Muscle layer of colon (tissue), 2 donors: ENCODE results near the gene ZNRD2.

ENCODE experiments used
- H3K27ac ChIP-seq: one replicate; pipeline ENCODE4 v1.7.0; 2013; ENCODE audit warnings: low read depth, mild to moderate bottlenecking, low read length, moderate library complexity
- H3K27me3 ChIP-seq, 2 donors: one replicate each; pipeline ENCODE4 v1.7.0; 2013; ENCODE audit warnings: low read length in 2 of 2, mild to moderate bottlenecking in 2 of 2; ENCODE audit not compliant: insufficient read depth in 2 of 2, control insufficient read depth in 1 of 2
- H3K36me3 ChIP-seq: one replicate; pipeline ENCODE4 v1.7.0; 2013; ENCODE audit warnings: mild to moderate bottlenecking, low read length; ENCODE audit not compliant: insufficient read depth
- H3K4me1 ChIP-seq: one replicate; pipeline ENCODE4 v1.7.0; 2013; ENCODE audit warnings: mild to moderate bottlenecking, low read length; ENCODE audit not compliant: insufficient read depth
- H3K4me3 ChIP-seq, 2 donors: one replicate each; pipeline ENCODE4 v1.7.0; 2013; ENCODE audit warnings: low read length in 2 of 2, low read depth in 1 of 2, mild to moderate bottlenecking in 1 of 2, moderate library complexity in 1 of 2
- H3K9ac ChIP-seq: one replicate; pipeline ENCODE4 v1.7.0; 2013; ENCODE audit warnings: low read length
- H3K9me3 ChIP-seq: one replicate; pipeline ENCODE4 v1.7.0; 2013; ENCODE audit warnings: mild to moderate bottlenecking, low read length
- donor health status: abdominal sarcoma.
- donor health status: Adenocarcinoma of cecum.

The ZNRD2 gene

GRCh38 chr11:65572356-65573051 is 2.2 kb downstream of the ZNRD2 start, which contains the start of gene FAM89B:
Gene FAM89B, plus strand, starts transcription at chr11:65572538. Its CDS starts 132 bp downstream, at chr11:65572670.
- peak within 1 kb of the TSS; percentile 95 for H3K27ac ChIP-seq
- H3K4me1 ChIP-seq, result peaks cover 55% of the 10 kb centered on the region
- H3K27me3 ChIP-seq, result no peaks in the 10 kb centered on the region
- H3K9me3 ChIP-seq, result no peaks in the 10 kb centered on the region
- peak within 1 kb of the TSS; percentile 66 to 88 for H3K4me3 ChIP-seq
- peak within 1 kb of the TSS; percentile 6 for H3K9ac ChIP-seq
- H3K36me3 ChIP-seq, result peaks cover 5% of the 10 kb centered on the region

DNA sequence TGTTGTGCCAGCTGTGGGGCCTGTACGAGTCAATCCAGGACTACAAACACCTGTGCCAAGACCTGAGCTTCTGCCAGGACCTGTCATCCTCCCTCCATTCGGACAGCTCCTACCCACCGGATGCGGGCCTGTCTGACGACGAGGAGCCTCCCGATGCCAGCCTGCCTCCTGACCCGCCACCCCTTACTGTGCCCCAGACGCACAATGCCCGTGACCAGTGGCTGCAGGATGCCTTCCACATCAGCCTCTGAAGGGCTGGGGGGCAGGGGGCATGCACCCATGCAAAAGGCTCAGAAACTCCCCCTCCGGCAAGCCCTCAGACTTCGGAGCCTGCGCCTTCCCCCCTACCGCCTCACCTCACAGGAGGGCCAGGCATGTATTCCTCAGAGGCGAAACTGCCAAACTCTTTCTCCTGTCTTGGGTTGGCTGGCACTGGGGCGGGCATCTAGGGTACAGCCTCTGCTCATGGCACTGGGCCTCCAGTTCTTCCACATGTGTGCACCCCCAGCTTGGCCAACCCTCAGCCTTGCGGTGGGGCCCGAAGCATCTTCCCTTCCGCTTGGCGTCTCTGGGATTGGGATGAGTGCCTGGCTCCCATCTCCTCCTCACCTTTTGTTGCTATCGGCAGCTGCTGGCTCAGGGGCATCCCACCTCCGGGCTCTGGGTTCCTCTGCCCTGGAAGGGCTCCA is 3.3 kb downstream of the ZNRD2 start:
- Histone ChIP-seq H3K4me1 (peaks cover 55% of the 10 kb centered on the region), H3K4me3 (peak overlapping the region; percentile 52 to 66), H3K27me3 (no peaks in the 10 kb centered on the region), H3K27ac (peak overlapping the region; percentile 87), H3K9ac (peak overlapping the region; percentile 6), H3K9me3 (no peaks in the 10 kb centered on the region), H3K36me3 (peaks cover 6% of the 10 kb centered on the region)

- Histone ChIP-seq H3K4me3 (peak overlapping the region; percentile 64 to 66), H3K27ac (peak overlapping the region; percentile 96), H3K4me1 (peaks cover 52% of the 10 kb centered on the region), H3K27me3 (no peaks in the 10 kb centered on the region), H3K9me3 (no peaks in the 10 kb centered on the region), H3K36me3 (peaks cover 12% of the 10 kb centered on the region), H3K9ac (peak overlapping the region; percentile 34)
These were observed 4.0 kb downstream of the ZNRD2 start for GRCh38 chr11:65574109-65574810.

DNA sequence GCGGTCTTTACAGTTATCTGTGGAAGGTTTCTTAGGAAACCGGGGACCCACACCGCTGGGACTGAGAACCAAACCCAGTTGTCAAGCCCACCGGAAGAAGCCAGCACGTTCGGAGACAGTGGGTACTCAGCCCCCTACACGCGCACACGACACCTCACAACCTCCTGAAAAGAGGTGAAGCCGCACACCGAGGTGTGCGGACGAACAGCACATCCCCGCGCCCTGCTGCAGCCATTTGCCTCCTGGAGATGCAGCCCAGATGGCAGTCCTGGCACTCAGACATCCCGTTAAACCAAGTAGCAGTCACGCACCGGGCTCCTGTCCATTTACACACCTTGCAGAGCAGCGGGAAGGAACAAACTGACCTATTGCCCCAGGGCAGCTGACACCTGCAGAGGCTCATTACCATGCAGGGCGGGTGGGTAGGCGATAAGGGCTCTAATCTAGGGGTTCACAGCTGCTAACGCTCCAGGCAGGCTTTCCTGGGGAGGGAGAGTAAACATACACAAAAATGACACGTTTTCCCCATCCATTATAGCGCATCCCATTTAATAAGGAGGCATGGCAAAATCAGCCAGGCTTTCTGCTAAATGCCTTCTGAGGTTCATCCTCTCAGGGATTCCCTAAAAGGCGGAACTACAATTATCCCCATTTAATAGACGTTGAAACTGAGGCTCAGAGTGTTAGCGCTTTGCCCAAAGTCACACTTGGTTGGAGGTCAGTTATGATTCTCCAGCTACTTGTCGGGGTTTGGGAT is 4.7 kb downstream of the ZNRD2 start:
- Histone ChIP-seq H3K9ac (peak overlapping the region; percentile 34), H3K27ac (peak overlapping the region; percentile 96), H3K9me3 (no peaks in the 10 kb centered on the region), H3K4me3 (peak overlapping the region; percentile 58 to 64), H3K4me1 (peaks cover 49% of the 10 kb centered on the region), H3K36me3 (peaks cover 19% of the 10 kb centered on the region), H3K27me3 (no peaks in the 10 kb centered on the region)

DNA sequence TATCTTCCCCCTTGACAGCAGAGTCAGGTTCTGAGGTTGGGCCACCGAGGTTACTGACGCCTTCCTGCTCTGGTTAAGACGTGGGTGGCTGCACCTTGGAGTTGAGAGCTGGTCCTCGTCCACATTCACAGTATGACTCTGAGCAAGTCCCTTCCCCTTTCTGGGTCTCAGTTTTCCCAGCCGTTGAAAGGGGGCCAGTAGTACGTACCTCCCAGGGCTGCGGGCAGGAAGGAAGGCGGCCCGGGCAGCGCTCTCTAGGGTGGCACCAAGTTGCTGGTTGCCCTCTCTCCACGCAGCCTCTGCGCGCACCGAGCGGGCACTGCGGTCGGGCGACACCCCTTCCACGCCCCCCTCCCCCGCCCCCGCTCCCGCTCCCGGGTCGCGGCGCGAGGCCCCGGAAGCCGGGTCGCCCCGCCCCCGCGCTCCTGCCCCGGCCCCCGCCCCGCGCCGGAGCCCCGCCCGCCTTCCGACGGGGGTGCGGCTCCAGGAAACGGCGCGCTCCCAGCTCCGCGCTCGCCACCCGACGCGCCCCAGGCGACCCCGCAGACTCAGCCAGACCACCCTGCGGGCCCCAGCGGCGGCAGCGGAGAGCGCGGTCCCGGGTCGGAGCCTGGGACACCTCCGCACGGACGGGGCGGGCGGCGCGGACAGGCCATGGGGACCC is 5.4 kb downstream of the ZNRD2 start, which contains the start of gene EHBP1L1:
TSS of gene EHBP1L1 (plus strand) at position 486 of the 664 bp plus-strand sequence. CDS start 250 bp downstream, outside the sequence.
- peaks cover 26% of the 10 kb centered on the region for H3K36me3 ChIP-seq
- peak within 1 kb of the TSS; percentile 95 for H3K9ac ChIP-seq
- peak within 1 kb of the TSS; percentile 92 to 98 for H3K4me3 ChIP-seq
- H3K27ac ChIP-seq, result peak within 1 kb of the TSS; percentile 96
- H3K9me3 ChIP-seq, result no peaks in the 10 kb centered on the region
- H3K27me3 ChIP-seq, result no peaks in the 10 kb centered on the region
- H3K4me1 ChIP-seq, result peaks cover 49% of the 10 kb centered on the region

- H3K36me3 ChIP-seq, result peaks cover 32% of the 10 kb centered on the region
- H3K9ac ChIP-seq, result peak overlapping the region; percentile 95
- no peaks in the 10 kb centered on the region for H3K9me3 ChIP-seq
- H3K4me3 ChIP-seq, result peak overlapping the region; percentile 92 to 98
- H3K27me3 ChIP-seq, result no peaks in the 10 kb centered on the region
- peaks cover 42% of the 10 kb centered on the region for H3K4me1 ChIP-seq
- H3K27ac ChIP-seq, result peak overlapping the region; percentile 96
These were observed 6.1 kb downstream of the ZNRD2 start for GRCh38 chr11:65576232-65576866.

DNA sequence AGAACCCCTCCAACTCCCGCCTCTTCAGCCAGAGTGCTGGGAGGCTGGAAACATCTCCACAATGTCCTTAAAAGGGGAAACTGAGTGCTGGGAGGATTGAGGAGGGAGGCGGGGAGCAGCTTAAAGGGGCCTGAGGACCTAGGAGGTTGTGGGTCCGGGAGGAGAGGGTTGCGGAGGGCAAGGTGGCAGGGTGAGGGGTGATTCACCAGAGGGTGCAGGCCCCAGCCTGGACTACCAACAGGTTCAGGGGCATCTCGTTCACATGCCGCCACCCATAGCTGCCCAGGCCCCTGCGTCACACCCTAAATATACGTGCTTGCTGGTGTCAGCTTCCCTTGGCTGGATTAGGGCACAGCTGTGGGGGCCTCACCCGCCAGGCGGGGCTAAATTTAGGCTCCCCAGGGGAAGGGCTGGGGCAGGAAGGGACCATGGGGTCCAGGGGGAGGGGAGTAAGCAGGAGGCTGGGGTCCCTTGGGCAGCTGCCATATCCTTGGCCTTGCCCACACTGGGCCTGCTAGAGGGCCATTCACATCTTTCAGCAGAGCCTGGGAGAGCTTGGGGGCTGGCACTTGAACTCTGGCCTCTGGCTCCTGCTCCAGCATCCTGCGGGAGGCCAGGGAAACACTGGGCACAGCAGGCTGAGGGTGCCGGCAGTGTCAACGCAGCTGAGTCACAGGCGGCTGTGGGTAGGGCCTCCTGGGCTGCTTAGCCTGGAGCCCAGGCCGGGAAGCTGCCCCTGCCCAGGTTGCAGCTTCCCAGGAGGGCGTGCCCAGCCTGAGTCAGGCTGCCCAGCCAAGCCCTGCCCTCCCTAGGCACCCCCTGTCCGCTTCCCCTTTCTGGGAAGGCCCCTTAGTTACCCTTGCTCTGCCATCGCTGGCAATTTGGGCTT is 6.8 kb downstream of the ZNRD2 start:
- H3K27ac ChIP-seq, result peak overlapping the region; percentile 96
- H3K9ac ChIP-seq, result peak overlapping the region; percentile 95
- peaks cover 35% of the 10 kb centered on the region for H3K4me1 ChIP-seq
- no peaks in the 10 kb centered on the region for H3K27me3 ChIP-seq
- peaks cover 40% of the 10 kb centered on the region for H3K36me3 ChIP-seq
- peak overlapping the region; percentile 92 to 98 for H3K4me3 ChIP-seq
- no peaks in the 10 kb centered on the region for H3K9me3 ChIP-seq

GRCh38 chr11:65577756-65578109 is 7.5 kb downstream of the ZNRD2 start:
- Histone ChIP-seq H3K9me3 (no peaks in the 10 kb centered on the region), H3K27me3 (no peaks in the 10 kb centered on the region), H3K36me3 (peaks cover 46% of the 10 kb centered on the region), H3K9ac (peak overlapping the region; percentile 95), H3K4me1 (peaks cover 34% of the 10 kb centered on the region), H3K4me3 (peak overlapping the region; percentile 92 to 98), H3K27ac (peak overlapping the region; percentile 96)

- Histone ChIP-seq H3K4me1 (peaks cover 33% of the 10 kb centered on the region), H3K36me3 (peaks cover 50% of the 10 kb centered on the region), H3K27ac (peak overlapping the region; percentile 96), H3K4me3 (peak overlapping the region; percentile 92 to 98), H3K9me3 (no peaks in the 10 kb centered on the region), H3K27me3 (no peaks in the 10 kb centered on the region), H3K9ac (peak overlapping the region; percentile 95)
These were observed 7.9 kb downstream of the ZNRD2 start for GRCh38 chr11:65578134-65578533.
